ENCODE results near the gene TFDP1. TPM values are rescaled to one million over a fixed set of nuclear protein-coding genes. Genes with fewer than 3 reads are reported as not detected.

TFDP1 gene
- total RNA-seq, 4 donors from 2014 or later, result 19.2 to 45.3 (median 34.1) TPM

DNA sequence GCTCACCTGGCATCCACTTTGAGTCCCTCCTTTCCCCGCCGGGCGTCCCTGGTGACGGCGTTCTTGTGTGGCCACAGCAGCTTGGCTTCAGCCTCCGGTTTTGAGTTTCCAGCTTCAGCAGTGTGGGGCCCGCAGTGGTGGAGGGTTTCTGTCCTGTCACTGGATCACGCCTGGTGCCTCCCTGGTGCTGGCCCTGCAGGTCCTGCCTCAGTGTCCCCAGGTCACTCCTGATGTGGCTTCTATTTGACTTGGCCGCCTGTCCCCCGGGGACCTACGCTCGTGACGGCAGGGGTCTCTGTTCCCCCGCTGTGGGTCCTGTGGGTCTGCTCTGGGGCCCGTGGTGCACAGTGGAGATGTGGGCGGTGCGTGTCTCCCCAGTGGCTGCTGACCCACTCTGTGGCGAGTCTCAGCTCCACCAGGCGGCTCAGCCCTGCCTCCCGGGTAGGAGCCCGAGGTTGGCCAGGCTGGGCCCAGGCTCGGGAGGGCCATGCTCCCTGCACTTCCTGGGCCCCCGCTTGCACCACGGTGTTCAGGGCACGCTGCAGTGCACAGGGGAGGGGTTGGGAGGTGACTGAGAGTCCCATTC, 71.5 kb downstream of the TFDP1 start:
- Histone ChIP-seq H3K27me3 (peaks cover 0 to 20% of the 10 kb centered on the region in 2 donors), H3K9me3 (peaks cover 0 to 8% (median 2%) of the 10 kb centered on the region in 4 donors), H3K4me3 (no peak overlapping the region), H3K36me3 (no peaks in the 10 kb centered on the region), H3K4me1 (no peaks in the 10 kb centered on the region), H3K27ac (no peak overlapping the region)
- WGBS, 2 donors, result 74 to 84% methylated on average over 5 to 21 of the region's 25 CpGs
- DNase-seq (ENCODE audit: low spot score in 2 of 2), result peak in 1 of 2 donors; percentile 8
- no peak for TF ChIP-seq POLR2A (IDR thresholded peaks at IDR 0.05)
- TF ChIP-seq, protein P1, sequence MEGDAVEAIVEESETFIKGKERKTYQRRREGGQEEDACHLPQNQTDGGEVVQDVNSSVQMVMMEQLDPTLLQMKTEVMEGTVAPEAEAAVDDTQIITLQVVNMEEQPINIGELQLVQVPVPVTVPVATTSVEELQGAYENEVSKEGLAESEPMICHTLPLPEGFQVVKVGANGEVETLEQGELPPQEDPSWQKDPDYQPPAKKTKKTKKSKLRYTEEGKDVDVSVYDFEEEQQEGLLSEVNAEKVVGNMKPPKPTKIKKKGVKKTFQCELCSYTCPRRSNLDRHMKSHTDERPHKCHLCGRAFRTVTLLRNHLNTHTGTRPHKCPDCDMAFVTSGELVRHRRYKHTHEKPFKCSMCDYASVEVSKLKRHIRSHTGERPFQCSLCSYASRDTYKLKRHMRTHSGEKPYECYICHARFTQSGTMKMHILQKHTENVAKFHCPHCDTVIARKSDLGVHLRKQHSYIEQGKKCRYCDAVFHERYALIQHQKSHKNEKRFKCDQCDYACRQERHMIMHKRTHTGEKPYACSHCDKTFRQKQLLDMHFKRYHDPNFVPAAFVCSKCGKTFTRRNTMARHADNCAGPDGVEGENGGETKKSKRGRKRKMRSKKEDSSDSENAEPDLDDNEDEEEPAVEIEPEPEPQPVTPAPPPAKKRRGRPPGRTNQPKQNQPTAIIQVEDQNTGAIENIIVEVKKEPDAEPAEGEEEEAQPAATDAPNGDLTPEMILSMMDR (IDR thresholded peaks at IDR 0.05), result no peak
- TF ChIP-seq EP300 (IDR thresholded peaks at IDR 0.05), result no peak

DNA sequence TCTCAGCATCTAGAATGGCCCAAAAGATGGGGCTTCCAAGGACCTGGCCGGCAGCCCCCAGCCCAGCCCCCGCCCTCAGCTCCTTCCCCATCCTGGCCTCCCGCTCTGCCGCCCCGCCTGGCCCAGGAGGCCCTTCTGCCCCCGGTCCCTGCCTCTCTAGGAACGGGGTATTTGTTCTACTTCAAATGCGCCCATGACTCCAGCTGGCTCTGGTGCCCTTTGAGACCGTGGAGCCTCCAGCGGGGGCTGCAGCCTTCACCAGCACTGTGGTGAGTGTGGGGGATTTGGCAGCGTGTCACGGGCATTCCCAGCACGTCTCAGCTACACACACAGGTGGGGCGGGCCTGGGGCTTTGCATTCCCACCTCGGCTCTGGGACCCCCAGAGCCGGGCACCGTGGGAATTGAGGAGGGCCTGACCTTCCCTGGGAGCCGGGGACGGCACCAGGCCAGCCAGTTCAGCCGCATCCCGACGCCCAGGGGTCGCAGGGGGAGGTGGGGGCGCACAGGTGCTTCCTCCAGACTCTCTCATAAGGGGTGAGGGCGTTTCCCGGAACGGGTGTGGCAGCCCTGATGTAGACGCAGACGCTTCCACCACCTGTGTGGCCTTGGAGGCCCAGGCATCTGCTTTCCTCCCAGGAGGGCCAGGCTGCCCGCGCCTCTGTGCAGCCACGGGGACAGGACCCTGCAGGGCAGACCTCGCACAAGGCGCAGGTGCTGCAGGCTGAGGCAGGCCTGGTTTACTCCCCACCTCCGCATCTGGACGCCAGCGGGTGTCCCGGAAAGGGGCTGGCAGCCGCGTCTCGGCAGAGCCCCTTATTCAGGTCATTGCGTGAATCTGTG, 72.5 kb downstream of the TFDP1 start:
- Histone ChIP-seq H3K4me3 (no peak overlapping the region), H3K9me3 (peaks cover 0 to 17% (median 3%) of the 10 kb centered on the region in 4 donors), H3K4me1 (no peaks in the 10 kb centered on the region), H3K27ac (no peak overlapping the region), H3K36me3 (no peaks in the 10 kb centered on the region), H3K27me3 (peaks cover 0 to 20% of the 10 kb centered on the region in 2 donors)
- 68 to 77% methylated on average over 34 to 35 of the region's 42 CpGs for WGBS, 2 donors
- peak in 1 of 2 donors; percentile 4 for DNase-seq (ENCODE audit: low spot score in 2 of 2)
- TF ChIP-seq POLR2A (IDR thresholded peaks at IDR 0.05), result no peak
- no peak for TF ChIP-seq EP300 (IDR thresholded peaks at IDR 0.05)
- TF ChIP-seq, protein P1 (IDR thresholded peaks at IDR 0.05), result no peak

DNA sequence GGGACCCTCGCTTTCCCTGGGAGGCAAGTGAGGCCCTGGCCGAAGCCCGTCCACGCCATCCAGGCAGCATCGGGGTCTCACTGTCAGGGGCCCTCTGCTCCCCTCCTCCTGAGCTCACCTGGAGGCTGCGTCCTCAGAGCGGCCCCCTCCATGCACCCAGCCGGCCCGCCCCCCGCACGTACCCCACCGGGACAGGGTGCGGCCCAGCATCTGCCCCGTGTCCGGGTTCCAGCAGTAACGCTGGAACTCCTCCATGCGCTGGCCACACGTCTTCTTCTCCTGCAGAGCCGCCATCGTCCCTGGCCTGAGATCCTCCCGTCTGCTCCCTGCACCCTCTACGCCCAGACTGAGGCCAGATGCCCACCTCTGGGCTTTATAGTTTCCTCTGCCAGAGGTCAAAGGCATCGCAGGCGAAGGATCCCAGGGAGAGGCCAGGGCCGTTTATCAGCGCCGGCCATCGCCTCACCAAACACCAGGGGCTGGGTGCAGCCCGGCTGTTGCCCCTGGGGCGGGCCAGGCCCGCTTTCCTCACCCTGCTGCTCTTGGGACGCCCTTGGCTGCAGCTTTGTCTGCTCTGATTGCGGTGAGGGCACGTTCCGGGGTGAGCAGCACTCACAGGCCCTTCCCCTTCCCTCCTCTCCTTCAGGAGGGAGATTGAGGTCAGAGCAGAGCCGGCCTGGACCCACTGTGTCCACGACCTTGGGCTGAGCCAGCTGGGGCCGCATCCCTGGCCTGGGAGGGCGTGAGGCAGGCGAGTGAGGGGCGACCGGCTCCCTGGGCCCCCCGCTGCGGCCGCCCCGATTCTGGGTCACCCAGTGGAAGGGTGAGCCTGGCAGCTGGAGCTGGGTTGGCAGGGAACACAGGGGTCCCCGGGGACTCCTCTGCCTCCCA, 73.5 kb downstream of the TFDP1 start, which contains the start of gene ATP4B:
TSS of gene ATP4B (minus strand) at position 348 of the 891 bp plus-strand sequence. CDS start at position 294, 54 bp downstream.
- H3K9me3 ChIP-seq, result peaks cover 0 to 21% (median 4%) of the 10 kb centered on the region in 4 donors
- WGBS, 2 donors, result 80 to 83% methylated on average over 35 to 43 of the region's 47 CpGs
- H3K27me3 ChIP-seq, result peaks cover 0 to 20% of the 10 kb centered on the region in 2 donors
- no peak within 1 kb of the TSS for H3K4me3 ChIP-seq
- H3K27ac ChIP-seq, result no peak within 1 kb of the TSS
- DNase-seq (ENCODE audit: low spot score in 2 of 2), result peak in 1 of 2 donors; percentile 7
- TF ChIP-seq, protein P1 (IDR thresholded peaks at IDR 0.05), result no peak
- TF ChIP-seq EP300 (IDR thresholded peaks at IDR 0.05) (no peak), POLR2A (IDR thresholded peaks at IDR 0.05) (no peak)
- H3K4me1 ChIP-seq, result no peaks in the 10 kb centered on the region
- H3K36me3 ChIP-seq, result no peaks in the 10 kb centered on the region

DNA sequence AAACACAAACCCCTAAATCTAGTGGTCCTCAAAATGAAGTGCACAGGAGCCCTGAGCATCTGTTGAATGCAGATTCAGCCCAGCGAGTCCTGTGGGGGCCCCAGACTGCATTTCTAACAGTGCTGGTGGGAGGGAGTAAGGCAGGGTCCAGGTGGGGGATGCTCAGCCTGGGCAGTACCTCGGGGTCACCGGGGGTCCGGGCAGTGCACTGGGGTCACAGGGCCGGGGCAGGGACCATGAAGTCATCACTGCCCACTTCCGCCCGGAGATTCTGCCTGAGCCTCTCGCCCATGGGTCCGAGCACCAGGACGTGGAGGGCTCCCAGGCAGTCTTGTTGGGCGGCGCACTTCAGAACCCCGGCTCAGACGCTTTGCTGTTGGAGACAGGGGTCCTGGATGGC, 74.3 kb downstream of the TFDP1 start:
- Histone ChIP-seq H3K4me1 (no peaks in the 10 kb centered on the region), H3K36me3 (no peaks in the 10 kb centered on the region), H3K27ac (no peak overlapping the region), H3K9me3 (peaks cover 0 to 21% (median 4%) of the 10 kb centered on the region in 4 donors), H3K27me3 (peaks cover 0 to 20% of the 10 kb centered on the region in 2 donors), H3K4me3 (no peak overlapping the region)
- WGBS, 2 donors, result 76 to 80% methylated on average over 2 to 12 of the region's 14 CpGs
- TF ChIP-seq EP300 (IDR thresholded peaks at IDR 0.05) (no peak), POLR2A (IDR thresholded peaks at IDR 0.05) (no peak)
- TF ChIP-seq, protein P1 (IDR thresholded peaks at IDR 0.05), result no peak
- peak in 1 of 2 donors; percentile 2 for DNase-seq (ENCODE audit: low spot score in 2 of 2)
